Nephron progenitor cell (in vitro differentiated cells): ENCODE data around the gene RNF212.

Experiments used
- DNase-seq: peaks from one replicate; pipeline ENCODE4 v3.0.0; 2021
- H3K27ac Mint-ChIP-seq: 2 replicates; pipeline ENCODE4 v1.8.0; 2021; ENCODE audit warnings: mild to moderate bottlenecking, moderate library complexity, mixed read lengths
- H3K27me3 Mint-ChIP-seq: 2 replicates; pipeline ENCODE4 v1.8.0; 2021; ENCODE audit warnings: mild to moderate bottlenecking, low read depth, mixed read lengths; ENCODE audit not compliant: poor library complexity
- H3K36me3 Mint-ChIP-seq: 2 replicates; pipeline ENCODE4 v1.8.0; 2021; ENCODE audit warnings: low read depth, mixed read lengths
- H3K4me1 Mint-ChIP-seq: 2 replicates; pipeline ENCODE4 v1.8.0; 2021; ENCODE audit warnings: mixed read lengths
- H3K4me3 Mint-ChIP-seq: 2 replicates; pipeline ENCODE4 v1.8.0; 2021; ENCODE audit warnings: mild to moderate bottlenecking, moderate library complexity, mixed read lengths
- H3K9me3 Mint-ChIP-seq: 2 replicates; pipeline ENCODE4 v1.8.0; 2021; ENCODE audit warnings: mild to moderate bottlenecking, moderate library complexity, mixed read lengths
- CTCF ChIP-seq: fragments of 200-600 bp; sonication (generic); IDR thresholded peaks from 2 replicates; pipeline ENCODE4 v1.5.0; 2021; ENCODE audit warnings: antibody characterized with exemption

RNF212 gene

GRCh38 chr4:1091561-1091995 lies 21.8 kb downstream of the RNF212 start:
- H3K27me3 Mint-ChIP-seq: peaks cover 18% of the 10 kb centered on the region
- H3K36me3 Mint-ChIP-seq: peaks cover 6% of the 10 kb centered on the region
- peaks cover 27% of the 10 kb centered on the region for H3K9me3 Mint-ChIP-seq
- H3K27ac Mint-ChIP-seq: no peak overlapping the region
- no peak for DNase-seq
- TF ChIP-seq CTCF: no peak
- no peak overlapping the region for H3K4me3 Mint-ChIP-seq
- H3K4me1 Mint-ChIP-seq: peaks cover 17% of the 10 kb centered on the region

- Mint-ChIP-seq H3K9me3 (peaks cover 27% of the 10 kb centered on the region), H3K27ac (no peak overlapping the region), H3K4me1 (peaks cover 17% of the 10 kb centered on the region), H3K27me3 (peaks cover 21% of the 10 kb centered on the region), H3K4me3 (no peak overlapping the region), H3K36me3 (peaks cover 6% of the 10 kb centered on the region)
- no peak for TF ChIP-seq CTCF
- DNase-seq: no peak
These were observed 22.6 kb downstream of the RNF212 start for GRCh38 chr4:1090465-1091440.

- Mint-ChIP-seq H3K4me3 (no peak overlapping the region), H3K36me3 (peaks cover 6% of the 10 kb centered on the region)
- no peak for DNase-seq
These were observed 23.3 kb downstream of the RNF212 start for GRCh38 chr4:1090036-1090435.

DNA sequence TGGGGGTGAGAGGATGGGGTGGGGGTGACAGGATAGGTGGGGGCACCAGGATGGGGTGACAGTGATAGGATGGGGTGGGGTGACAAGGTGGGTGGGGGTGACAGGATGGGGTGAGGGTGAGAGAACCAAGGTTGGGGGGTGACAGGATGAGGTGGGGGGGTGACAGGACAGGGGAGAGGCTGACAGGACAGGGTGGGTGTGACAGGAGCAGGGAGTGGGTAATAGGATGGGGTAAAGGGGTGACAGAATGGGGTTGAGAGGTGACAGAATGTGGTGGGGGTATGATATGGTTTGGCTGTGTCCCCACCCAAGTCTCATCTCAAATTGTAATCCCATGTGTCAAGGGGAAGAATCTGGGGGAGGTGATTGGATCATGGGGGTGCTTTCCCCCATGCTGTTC lies 26.0 kb downstream of the RNF212 start:
- no peak for DNase-seq
- peaks cover 6% of the 10 kb centered on the region for H3K36me3 Mint-ChIP-seq
- H3K27me3 Mint-ChIP-seq: peaks cover 34% of the 10 kb centered on the region
- no peak overlapping the region for H3K27ac Mint-ChIP-seq
- peaks cover 27% of the 10 kb centered on the region for H3K9me3 Mint-ChIP-seq
- H3K4me3 Mint-ChIP-seq: no peak overlapping the region
- TF ChIP-seq CTCF: no peak
- peaks cover under 1% of the 10 kb centered on the region for H3K4me1 Mint-ChIP-seq

More at GRCh38 chr4:1090036-1090435, 23.3 kb downstream of the RNF212 start:
- H3K27me3 Mint-ChIP-seq: peaks cover 26% of the 10 kb centered on the region
- peaks cover 17% of the 10 kb centered on the region for H3K4me1 Mint-ChIP-seq
- no peak for TF ChIP-seq CTCF
- peaks cover 27% of the 10 kb centered on the region for H3K9me3 Mint-ChIP-seq
- no peak overlapping the region for H3K27ac Mint-ChIP-seq

GRCh38 chr4:1086011-1086410 lies 27.4 kb downstream of the RNF212 start:
- Mint-ChIP-seq H3K4me1 (no peaks in the 10 kb centered on the region), H3K27ac (peak overlapping the region; percentile 85), H3K36me3 (peaks cover 6% of the 10 kb centered on the region), H3K9me3 (peaks cover 27% of the 10 kb centered on the region), H3K4me3 (no peak overlapping the region), H3K27me3 (peaks cover 42% of the 10 kb centered on the region)
- no peak for TF ChIP-seq CTCF
- no peak for DNase-seq
